Measurements from ENCODE around the gene GABRB1.

Gene GABRB1

DNA sequence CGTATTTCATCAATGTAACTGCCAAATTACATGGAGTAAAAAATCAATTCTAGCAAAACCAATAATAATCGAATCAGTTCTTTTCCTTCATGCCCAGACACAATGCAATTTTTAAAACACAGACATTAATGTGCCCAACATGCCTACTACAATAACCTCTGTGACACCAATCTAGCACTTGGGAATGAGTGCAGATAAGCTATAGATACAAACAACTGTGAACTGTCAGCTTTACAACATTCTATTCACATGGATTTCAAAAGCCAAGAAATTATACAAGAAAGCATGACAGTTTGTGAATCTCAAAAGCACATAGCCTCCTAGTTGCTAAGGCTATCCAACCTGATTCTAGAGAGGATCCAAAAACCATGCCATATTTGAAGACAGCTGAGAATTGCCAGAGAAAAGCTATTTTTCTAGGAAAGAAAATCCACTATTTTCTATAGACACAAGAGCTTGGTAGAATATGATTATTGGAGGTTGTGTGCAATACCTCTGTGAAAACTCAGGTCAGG lies 351.5 kb downstream of the GABRB1 start:
- ATAC-seq = no peak
- no peaks in the 10 kb centered on the region for H3K4me1 Mint-ChIP-seq
- no peaks in the 10 kb centered on the region for H3K27me3 Mint-ChIP-seq
- H3K36me3 Mint-ChIP-seq = no peaks in the 10 kb centered on the region
- H3K9me3 Mint-ChIP-seq = no peaks in the 10 kb centered on the region
- no peak overlapping the region for H3K27ac Mint-ChIP-seq
- no peak overlapping the region for H3K4me3 Mint-ChIP-seq

DNA sequence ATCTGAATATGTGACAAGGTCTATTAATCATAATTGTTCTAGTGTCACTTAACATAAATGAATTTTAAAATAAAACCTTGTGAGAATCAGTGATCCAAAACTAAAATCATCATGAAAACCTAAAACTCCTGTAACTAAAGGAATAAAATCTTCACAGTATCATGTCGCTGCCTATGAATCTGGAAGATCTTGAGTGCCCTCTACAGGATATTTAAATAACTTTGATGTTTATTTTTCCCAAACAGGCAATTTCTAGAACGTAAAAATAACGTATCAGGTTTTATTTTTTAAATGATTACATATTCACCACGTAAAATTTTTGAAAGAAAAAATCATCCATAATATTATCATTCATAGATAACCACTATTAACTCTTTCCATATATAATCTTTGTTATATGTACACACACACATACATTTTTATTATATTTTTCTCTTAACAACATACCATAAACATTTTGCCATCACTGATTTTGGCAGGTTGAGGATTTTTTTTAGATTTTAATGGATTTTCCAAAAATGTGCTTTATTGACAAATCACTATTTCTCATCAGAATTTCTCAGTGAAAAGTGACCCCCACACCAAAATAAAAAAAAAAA lies 352.6 kb downstream of the GABRB1 start:
- no peak overlapping the region for H3K4me3 Mint-ChIP-seq
- H3K27me3 Mint-ChIP-seq = no peaks in the 10 kb centered on the region
- no peaks in the 10 kb centered on the region for H3K4me1 Mint-ChIP-seq
- no peaks in the 10 kb centered on the region for H3K36me3 Mint-ChIP-seq
- ATAC-seq = no peak
- H3K9me3 Mint-ChIP-seq = no peaks in the 10 kb centered on the region
- H3K27ac Mint-ChIP-seq = no peak overlapping the region

DNA sequence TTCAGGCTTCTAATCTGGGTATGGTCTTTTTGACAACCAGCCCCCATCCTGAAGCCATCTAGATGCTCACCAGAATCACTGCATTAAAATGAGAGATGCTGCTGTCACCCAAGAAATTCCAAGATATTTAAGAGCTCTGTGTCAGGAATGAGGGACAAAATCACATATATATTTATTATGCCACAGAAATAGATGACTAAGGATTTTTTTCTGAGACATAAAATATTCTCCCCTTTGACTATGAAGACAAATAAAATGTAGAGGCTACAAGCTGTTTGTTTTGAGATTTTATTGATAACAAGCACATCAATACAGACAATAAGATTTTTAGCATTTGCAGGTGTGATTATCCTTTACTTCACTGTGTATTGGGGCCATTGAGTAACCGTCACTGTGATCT lies 354.8 kb downstream of the GABRB1 start:
- Mint-ChIP-seq H3K4me3 (no peak overlapping the region), H3K9me3 (no peaks in the 10 kb centered on the region), H3K36me3 (no peaks in the 10 kb centered on the region), H3K27me3 (no peaks in the 10 kb centered on the region), H3K27ac (no peak overlapping the region), H3K4me1 (no peaks in the 10 kb centered on the region)
- no peak for ATAC-seq

- Mint-ChIP-seq H3K36me3 (no peaks in the 10 kb centered on the region), H3K4me3 (no peak overlapping the region), H3K9me3 (no peaks in the 10 kb centered on the region), H3K27ac (no peak overlapping the region), H3K4me1 (no peaks in the 10 kb centered on the region), H3K27me3 (no peaks in the 10 kb centered on the region)
- ATAC-seq = no peak
These were observed 355.3 kb downstream of the GABRB1 start for GRCh38 chr4:47386561-47387235.

DNA sequence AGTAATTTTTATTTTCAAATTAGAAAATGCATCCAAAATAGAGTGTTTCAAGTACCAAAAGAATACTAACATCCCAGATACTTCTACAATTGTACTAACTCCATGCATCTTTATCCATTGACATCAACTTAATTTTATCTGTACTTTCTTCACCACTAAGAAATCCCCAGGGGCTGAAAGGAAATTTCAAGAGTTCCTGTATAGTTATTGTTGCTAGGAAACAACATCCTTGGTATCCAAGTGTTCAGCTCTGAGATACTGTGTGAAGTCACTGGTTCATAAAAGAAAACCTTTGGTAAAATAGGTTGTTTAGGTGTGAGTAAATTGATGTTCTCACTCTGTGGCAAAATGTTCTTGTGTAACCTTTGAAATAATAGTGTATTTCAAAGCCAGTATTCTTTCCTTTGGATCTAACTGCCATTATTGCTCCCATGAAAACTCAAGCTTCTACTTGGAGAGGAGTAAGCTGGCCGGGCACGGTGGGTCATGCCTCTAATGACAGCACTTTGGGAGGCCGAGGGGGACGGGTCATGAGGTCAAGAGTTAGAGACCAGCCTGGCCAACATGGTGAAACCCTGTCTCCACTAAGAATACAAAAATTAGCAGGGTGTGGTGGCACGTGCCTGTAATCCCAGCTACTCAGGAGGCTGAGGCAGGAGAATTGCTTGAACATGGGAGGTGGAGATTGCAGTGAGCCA lies 359.2 kb downstream of the GABRB1 start:
- no peaks in the 10 kb centered on the region for H3K36me3 Mint-ChIP-seq
- H3K9me3 Mint-ChIP-seq = no peaks in the 10 kb centered on the region
- H3K27ac Mint-ChIP-seq = no peak overlapping the region
- no peaks in the 10 kb centered on the region for H3K4me1 Mint-ChIP-seq
- H3K4me3 Mint-ChIP-seq = no peak overlapping the region
- no peaks in the 10 kb centered on the region for H3K27me3 Mint-ChIP-seq
- no peak for ATAC-seq

DNA sequence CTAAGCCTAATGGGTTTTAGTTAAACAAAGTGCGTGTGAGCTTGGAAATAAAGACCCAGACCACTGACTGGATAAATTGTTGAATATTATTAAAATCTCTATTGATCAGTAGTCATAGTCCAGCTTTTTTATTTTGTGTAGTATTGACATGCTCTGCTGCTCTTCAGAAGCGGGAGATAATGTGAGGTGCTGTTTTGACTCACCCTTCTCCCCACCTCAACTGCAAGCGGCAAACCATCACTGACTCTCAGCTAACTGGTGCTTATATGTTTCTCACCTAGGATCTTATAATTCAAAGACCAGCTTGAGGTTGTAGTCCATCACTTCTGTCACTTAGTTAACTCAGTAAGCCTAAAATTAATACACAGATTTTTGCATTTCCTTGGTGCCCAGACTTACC lies 359.9 kb downstream of the GABRB1 start:
- Mint-ChIP-seq H3K27ac (no peak overlapping the region), H3K4me1 (no peaks in the 10 kb centered on the region), H3K27me3 (no peaks in the 10 kb centered on the region), H3K36me3 (no peaks in the 10 kb centered on the region), H3K4me3 (no peak overlapping the region), H3K9me3 (no peaks in the 10 kb centered on the region)
- ATAC-seq = no peak

- H3K9me3 Mint-ChIP-seq = no peaks in the 10 kb centered on the region
- H3K36me3 Mint-ChIP-seq = no peaks in the 10 kb centered on the region
- H3K4me3 Mint-ChIP-seq = no peak overlapping the region
- H3K27ac Mint-ChIP-seq = no peak overlapping the region
- peaks cover 5% of the 10 kb centered on the region for H3K27me3 Mint-ChIP-seq
- no peaks in the 10 kb centered on the region for H3K4me1 Mint-ChIP-seq
- no peak for ATAC-seq
These were observed 375.0 kb downstream of the GABRB1 start for GRCh38 chr4:47406408-47406807.

- no peak for ATAC-seq
- peaks cover 3% of the 10 kb centered on the region for H3K9me3 Mint-ChIP-seq
- no peak overlapping the region for H3K27ac Mint-ChIP-seq
- no peak overlapping the region for H3K4me3 Mint-ChIP-seq
- no peaks in the 10 kb centered on the region for H3K36me3 Mint-ChIP-seq
- no peaks in the 10 kb centered on the region for H3K27me3 Mint-ChIP-seq
- H3K4me1 Mint-ChIP-seq = no peaks in the 10 kb centered on the region
These were observed 378.9 kb downstream of the GABRB1 start for GRCh38 chr4:47410271-47410670.

- no peak overlapping the region for H3K27ac Mint-ChIP-seq
- H3K27me3 Mint-ChIP-seq = no peaks in the 10 kb centered on the region
- H3K9me3 Mint-ChIP-seq = peaks cover 3% of the 10 kb centered on the region
- H3K4me3 Mint-ChIP-seq = no peak overlapping the region
- H3K4me1 Mint-ChIP-seq = no peaks in the 10 kb centered on the region
- no peaks in the 10 kb centered on the region for H3K36me3 Mint-ChIP-seq
- no peak for ATAC-seq
These were observed 382.2 kb downstream of the GABRB1 start for GRCh38 chr4:47413521-47413920.

- Mint-ChIP-seq H3K4me3 (no peak overlapping the region), H3K4me1 (no peaks in the 10 kb centered on the region), H3K36me3 (no peaks in the 10 kb centered on the region), H3K9me3 (peaks cover 3% of the 10 kb centered on the region), H3K27me3 (no peaks in the 10 kb centered on the region), H3K27ac (no peak overlapping the region)
- ATAC-seq = no peak
These were observed 384.4 kb downstream of the GABRB1 start for GRCh38 chr4:47415719-47416118.

DNA sequence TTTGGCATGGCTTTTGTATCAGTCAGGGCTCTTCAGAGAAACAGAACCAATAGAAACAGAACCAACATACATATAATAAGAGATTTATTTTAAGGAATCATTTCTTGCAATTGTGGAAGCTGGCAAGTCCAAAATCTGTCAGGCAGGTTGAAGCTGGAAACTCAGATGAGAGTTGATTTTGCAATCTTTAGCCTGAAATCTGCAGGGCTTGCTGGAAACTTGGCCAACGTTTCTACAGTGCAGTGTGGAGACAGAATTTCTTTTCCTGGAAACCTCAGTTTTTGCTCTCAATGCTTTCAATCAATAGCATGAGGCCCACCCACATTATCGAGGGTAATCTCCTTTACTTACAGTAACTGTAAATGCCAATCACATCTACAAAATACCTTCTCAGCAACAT lies 386.8 kb downstream of the GABRB1 start:
- Mint-ChIP-seq H3K36me3 (no peaks in the 10 kb centered on the region), H3K4me1 (no peaks in the 10 kb centered on the region), H3K27me3 (peaks cover 10% of the 10 kb centered on the region), H3K27ac (no peak overlapping the region), H3K4me3 (no peak overlapping the region), H3K9me3 (no peaks in the 10 kb centered on the region)
- no peak for ATAC-seq

GRCh38 chr4:47419296-47419695 lies 387.9 kb downstream of the GABRB1 start:
- no peak for ATAC-seq

GRCh38 chr4:47425628-47426027 lies 394.3 kb downstream of the GABRB1 start:
- no peak overlapping the region for H3K27ac Mint-ChIP-seq
- H3K9me3 Mint-ChIP-seq = no peaks in the 10 kb centered on the region
- ATAC-seq = no peak
- no peaks in the 10 kb centered on the region for H3K36me3 Mint-ChIP-seq
- no peak overlapping the region for H3K4me3 Mint-ChIP-seq
- H3K27me3 Mint-ChIP-seq = peaks cover 10% of the 10 kb centered on the region
- no peaks in the 10 kb centered on the region for H3K4me1 Mint-ChIP-seq

More at GRCh38 chr4:47419296-47419695, 387.9 kb downstream of the GABRB1 start:
- no peaks in the 10 kb centered on the region for H3K9me3 Mint-ChIP-seq
- H3K4me3 Mint-ChIP-seq = no peak overlapping the region
- peaks cover 10% of the 10 kb centered on the region for H3K27me3 Mint-ChIP-seq
- H3K36me3 Mint-ChIP-seq = no peaks in the 10 kb centered on the region
- no peak overlapping the region for H3K27ac Mint-ChIP-seq
- no peaks in the 10 kb centered on the region for H3K4me1 Mint-ChIP-seq

GRCh38 chr4:47427935-47428334 lies 396.6 kb downstream of the GABRB1 start:
- Mint-ChIP-seq H3K36me3 (no peaks in the 10 kb centered on the region), H3K27me3 (peaks cover 2% of the 10 kb centered on the region), H3K27ac (no peak overlapping the region), H3K9me3 (no peaks in the 10 kb centered on the region), H3K4me3 (no peak overlapping the region), H3K4me1 (no peaks in the 10 kb centered on the region)
- no peak for ATAC-seq

DNA sequence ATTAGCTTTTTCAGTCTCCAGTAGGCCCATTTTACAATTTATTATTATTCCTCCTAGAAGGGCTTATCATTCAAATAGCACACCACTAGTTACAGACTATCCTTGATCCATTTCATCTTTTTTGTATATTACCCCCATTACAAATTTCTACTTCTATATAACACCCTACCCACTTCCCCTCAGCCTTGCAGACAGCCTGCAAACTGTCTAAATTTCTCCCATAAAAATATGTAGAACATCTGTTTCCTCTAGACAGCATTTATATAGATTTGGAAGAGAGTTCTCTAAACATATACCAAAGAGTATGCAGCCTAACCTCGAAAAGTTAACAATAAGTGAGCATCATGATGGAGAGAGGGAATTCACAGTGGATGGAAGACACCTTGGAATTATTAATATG lies 401.4 kb downstream of the GABRB1 start:
- Mint-ChIP-seq H3K4me1 (no peaks in the 10 kb centered on the region), H3K27ac (no peak overlapping the region), H3K9me3 (peaks cover 4% of the 10 kb centered on the region), H3K27me3 (no peaks in the 10 kb centered on the region), H3K4me3 (no peak overlapping the region), H3K36me3 (peaks cover 7% of the 10 kb centered on the region)
- ATAC-seq = no peak

GRCh38 chr4:47434931-47435330 lies 403.6 kb downstream of the GABRB1 start:
- Mint-ChIP-seq H3K27me3 (no peaks in the 10 kb centered on the region), H3K9me3 (peaks cover 4% of the 10 kb centered on the region), H3K27ac (no peak overlapping the region), H3K4me3 (no peak overlapping the region), H3K4me1 (no peaks in the 10 kb centered on the region), H3K36me3 (peaks cover 7% of the 10 kb centered on the region)
- no peak for ATAC-seq
